Activated T-cell treated with anti-CD3 and anti-CD28 coated beads for 1 hour (primary cell): ENCODE data around the gene USP47.

ENCODE experiments used
- DNase-seq: peaks from one replicate; pipeline ENCODE4 v3.0.0-alpha.2; 2020; ENCODE audit warnings: low read depth

Gene USP47

DNA sequence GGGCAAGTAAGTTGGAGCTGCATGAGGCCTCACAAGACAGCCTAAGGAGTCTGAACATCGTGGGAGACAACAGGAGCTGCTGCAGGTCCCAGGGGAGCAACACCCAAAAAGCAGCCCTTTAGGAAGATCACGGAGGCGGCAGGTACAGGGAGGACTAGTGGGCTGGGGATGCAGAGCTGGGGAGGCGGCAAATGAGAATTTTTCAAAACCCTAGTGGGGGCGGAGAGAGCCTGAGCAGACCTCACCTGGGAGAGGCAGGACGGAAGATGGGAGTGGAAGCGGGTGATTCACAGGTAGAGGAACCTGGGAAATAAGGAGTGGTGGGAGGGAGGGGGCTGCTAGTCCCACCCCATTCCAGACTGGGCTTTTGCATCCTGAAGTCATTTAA is 124.6 kb downstream of the USP47 start:
- no peak for DNase-seq

DNA sequence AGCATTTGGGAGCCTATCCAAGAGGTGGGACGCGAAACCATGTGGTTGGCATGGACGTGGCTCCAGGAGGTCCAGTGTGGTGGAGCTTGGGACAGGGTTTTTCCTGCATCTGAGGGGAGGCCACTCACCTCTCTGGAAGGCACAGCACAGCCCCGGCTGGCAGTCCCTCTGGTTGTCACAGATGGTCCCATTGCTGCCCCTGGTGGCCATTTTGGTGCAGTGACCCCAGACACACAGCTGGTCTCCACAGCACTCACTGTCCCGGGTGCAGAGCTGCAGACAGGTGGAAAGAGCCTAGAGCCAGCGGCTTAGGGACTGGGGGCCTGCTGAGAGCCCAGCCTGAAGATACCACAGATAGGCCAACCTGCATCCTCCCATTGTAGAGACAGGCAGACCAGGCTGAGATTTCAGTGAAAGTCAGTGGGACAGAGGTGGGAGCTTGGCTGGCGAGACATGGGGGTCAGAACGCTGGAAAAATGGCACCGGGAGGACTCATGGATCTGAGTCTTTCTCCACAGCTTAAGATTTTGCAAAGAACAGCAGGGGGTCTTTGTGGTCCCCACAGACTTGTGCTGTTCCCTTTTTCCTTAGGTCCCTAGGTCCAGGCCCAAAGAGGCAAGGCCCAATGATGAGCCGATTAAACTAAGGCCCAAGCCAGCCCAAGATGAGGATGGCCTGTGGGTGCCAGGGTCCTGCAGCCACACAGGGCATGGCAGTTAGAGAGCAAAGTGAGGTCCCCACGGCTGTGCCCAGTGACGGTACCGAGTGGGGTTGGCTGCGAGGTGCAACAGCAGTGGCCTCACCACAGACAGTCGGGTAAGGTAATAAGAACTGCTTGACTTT is 125.3 kb downstream of the USP47 start:
- peak; percentile 49 for DNase-seq

DNA sequence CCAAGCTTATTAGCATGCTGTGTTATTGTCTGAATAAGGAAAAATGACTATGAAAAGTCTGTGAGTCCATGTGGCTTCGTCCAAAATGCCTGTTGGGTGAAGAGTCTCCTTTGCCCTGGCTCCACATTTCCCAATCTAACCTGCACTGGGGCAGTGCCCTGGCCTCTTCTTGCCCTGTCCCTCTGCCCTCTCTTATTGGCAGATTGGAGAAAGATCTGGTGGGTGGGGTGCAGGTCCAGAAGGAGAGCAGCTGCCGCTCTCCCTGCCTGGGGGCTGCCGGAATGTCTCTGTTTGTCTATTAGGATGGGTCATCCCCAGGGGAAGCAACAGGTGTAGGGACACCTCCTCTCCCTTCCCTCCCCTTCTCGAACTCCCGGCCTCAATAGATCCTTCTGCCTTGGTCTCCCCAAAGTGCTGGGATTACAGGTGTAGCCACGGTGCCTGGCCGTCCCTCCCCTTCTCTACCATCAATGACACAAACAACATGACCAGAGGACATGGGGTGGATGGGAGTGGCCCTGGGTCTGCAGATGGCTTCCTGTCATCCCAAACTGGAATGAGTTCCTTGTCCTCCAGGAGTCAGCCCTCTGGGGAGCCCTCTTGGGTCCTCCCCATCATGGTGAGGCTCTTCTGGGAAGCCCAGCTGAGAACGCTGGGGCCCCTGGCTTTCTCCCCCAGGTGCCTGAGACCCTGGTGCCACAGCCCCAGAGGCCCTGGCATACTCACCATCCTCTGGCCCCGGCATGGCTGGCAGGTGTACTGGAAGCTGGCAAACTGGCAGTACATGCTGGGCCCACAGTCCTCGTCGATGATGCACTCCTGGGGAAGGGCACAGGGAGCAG is 126.1 kb downstream of the USP47 start:
- DNase-seq, result no peak

GRCh38 chr11:11968511-11969280 is 126.9 kb downstream of the USP47 start:
- no peak for DNase-seq

- no peak for DNase-seq
Measured at GRCh38 chr11:11969380-11970215, 127.8 kb downstream of the USP47 start.

DNA sequence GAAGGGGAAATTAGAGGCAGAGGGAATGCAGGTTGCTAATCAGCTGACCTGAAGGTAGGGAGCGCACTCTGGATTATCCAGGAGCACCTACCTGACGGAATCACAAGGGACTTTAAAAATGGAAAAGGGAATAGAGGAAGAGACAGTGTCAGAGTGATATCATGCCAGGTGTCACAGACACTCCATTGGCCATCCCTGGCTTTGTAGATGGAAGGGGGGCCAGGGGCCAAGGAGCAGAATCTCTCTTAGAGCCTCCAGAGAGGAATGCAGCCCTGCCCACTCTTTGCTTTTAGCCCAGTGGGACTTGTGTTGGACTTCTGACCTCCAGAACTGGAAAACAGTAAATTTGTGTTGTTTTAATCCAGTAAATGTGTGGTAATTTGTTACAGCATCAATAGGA is 128.8 kb downstream of the USP47 start:
- no peak for DNase-seq

- DNase-seq, result no peak
Measured at GRCh38 chr11:11971906-11972547, 130.3 kb downstream of the USP47 start.

DNA sequence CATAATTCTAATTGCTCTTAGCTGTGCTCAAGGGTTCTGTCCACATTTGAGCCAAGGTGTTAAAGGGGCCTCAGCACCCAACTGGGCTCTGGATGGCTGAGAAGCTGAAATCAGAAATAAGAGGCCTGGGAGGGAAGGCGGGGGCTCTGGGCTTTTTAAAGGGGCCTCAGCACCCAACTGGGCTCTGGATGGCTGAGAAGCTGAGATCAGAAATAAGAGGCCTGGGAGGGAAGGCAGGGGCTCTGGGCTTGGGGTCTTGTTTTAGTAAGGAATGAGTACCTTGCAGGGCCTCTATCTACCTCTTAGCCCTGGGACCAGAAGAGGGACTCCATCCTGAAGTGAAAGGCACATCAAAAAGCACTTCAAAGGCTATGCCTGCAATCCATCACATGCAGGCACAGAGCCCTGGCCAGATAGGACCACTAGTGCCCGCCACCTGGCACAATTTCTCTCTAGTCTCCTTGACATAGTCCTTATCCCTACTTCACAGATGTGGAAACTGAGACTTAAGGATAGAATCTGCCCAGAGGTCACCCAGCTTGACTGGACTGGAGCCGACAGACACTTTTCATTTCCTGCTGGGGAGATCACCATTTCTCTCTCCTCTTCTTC is 131.1 kb downstream of the USP47 start:
- no peak for DNase-seq

DNA sequence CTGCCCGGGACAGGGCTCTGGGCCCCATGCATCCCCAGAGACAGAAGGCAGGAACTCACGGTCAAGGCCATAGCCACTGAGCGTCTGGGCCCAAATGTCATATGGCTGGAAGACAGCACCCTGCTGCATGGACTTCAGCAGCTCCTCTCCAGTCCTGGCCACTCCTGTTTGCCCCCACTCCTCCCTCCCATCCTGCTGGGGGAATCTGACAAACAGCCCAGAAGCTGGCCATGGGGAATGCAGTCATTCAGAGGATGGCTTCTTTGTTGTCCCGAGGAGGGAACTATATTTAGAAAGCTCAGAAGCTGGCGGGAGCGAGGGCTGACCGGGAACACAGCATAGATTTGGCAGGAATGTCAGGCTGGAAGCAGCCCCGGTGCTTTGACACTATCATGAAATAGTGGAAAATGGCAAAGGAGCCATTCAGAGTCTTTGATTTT is 131.6 kb downstream of the USP47 start:
- DNase-seq, result no peak

DNA sequence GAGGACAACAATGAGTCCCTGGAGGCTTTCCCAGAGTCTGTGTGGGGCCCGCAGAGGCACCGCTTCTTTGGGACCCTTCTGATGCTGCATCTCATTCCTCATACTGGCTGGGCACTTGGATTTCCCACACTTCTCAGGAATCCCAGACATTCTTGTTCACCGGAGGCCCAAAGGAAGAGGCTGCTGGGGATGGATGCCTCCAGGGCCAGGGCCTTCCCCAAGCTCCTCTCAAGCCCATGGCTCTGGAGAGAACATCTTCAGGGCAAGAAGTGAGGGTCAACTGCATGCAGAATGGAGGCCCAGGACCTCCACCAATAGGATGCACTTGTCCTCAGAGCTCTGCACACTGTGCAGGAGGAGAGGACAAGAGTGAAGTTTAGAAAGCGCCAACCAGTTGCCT is 132.1 kb downstream of the USP47 start:
- DNase-seq, result no peak

DNA sequence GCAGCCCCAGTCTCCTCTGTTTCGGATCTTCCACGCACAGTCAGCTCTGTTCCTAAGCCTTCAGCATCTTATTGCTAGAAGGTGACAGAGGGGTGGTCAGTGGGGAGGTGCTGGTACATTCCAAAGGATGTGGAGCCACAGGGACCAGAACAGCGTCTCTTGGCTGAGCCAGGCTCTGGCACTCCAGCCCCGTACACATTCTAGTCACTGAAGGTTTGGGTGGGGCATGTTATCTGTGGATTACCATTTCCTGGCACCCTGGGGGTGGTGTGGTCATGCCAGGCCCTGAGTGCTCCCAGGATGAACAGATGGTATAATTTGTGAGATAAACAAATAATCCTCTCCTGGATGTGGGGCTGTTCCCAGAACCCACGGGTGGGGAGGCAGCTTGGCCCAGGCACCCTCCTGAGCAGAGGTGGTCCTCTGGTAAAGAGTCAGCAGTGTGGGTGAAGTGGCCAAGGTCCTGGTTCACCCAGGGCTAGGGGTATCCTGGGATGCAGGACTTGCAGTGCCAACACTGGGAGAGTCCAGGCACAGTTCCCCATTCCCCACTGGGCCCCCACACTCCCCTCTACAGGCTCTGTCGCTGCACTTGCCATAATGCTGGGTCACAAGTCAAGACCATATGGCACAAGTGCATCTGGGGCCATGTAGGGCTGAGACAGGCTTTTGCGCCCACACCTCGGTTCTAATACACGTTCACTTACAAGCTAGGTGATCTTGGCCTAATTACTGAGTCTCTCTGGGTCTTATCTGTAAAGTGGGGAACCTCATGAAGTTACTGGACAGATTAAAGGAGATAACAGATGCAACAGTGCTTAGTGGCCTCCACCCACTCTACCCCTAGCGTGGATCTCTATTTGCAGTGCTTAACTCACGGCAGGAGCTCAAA is 133.7 kb downstream of the USP47 start:
- no peak for DNase-seq

GRCh38 chr11:11976481-11977127 is 134.8 kb downstream of the USP47 start:
- DNase-seq, result no peak

DNA sequence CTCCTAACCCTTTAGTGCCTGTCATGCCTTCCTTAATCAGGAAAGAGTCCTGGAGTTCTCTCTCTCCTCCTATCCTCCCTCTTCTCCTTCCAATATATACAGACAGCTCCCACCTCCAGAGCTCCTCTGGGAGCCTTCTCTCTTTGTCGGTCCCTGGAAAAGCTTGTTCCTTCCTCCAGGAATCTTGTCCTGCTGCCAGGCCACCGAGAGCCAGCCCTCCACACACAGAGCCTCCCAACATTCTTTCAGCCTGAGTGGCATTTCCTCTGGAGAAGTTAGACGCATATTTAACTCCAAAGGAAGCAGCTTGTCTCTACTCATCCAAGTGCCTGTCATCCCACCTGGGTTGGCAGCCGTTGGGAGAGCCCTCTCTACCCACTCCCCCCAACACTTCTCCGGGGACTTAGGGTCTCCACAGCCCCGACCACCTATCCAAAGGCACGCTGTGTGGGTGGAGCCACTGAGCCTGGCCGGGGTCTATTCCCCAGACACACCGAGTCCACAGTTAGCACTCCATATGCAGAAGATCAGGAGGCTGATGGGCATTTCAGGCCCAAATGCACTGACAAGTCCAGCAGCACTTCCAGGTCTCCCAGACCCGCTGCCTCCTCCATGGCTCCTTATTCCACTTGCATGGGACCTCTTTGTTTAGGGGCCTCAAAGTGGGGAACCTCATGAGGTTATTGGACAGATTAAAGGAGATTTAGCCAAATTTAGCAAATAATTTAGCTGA is 135.6 kb downstream of the USP47 start:
- no peak for DNase-seq

- no peak for DNase-seq
Measured at GRCh38 chr11:11978098-11978637, 136.4 kb downstream of the USP47 start.

GRCh38 chr11:11978792-11979487 is 137.2 kb downstream of the USP47 start:
- no peak for DNase-seq

- no peak for DNase-seq
Measured at GRCh38 chr11:11979488-11980117, 137.8 kb downstream of the USP47 start.

DNA sequence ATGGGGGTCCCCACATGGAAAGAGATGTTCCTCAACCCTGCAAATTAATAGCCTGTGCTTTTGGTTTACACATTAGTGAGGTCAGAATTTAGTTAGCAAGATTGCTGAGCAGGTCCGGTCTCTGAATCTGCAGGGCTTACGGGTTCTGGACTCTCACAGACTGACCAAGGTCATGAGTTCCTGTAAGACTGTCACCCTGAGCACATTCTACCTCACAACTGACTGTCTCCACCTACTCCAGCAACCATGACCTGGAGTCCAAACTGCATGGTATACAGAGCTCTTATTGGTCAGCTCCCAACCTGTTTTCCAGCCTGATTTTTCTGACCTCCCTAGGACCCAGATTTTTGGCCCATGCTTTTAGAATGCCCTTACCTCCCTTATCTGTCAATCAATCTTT is 138.4 kb downstream of the USP47 start:
- DNase-seq, result no peak
